Gastrocnemius medialis (tissue), 4 donors: ENCODE results near the gene CCDC174. TPM values are rescaled to one million over a fixed set of nuclear protein-coding genes. Genes with fewer than 3 reads are reported as not detected.

Experiments
- ATAC-seq, 2 donors: fragments of 150-250 bp; one replicate each; pipeline ENCODE4 v1.9.1; 2016
- DNase-seq, 2 donors: peaks; one replicate each; pipeline ENCODE4 v3.0.0-alpha.2; 2019
- H3K27ac ChIP-seq, 4 donors: fragments of 200-600 bp; sonication (generic); 1 replicate in 1 of 4; 2 replicates in 3 of 4; pipeline ENCODE4 v1.5.1; 2016 to 2018; ENCODE audit warnings: mild to moderate bottlenecking in 2 of 4, moderate library complexity in 1 of 4
- H3K27me3 ChIP-seq, 3 donors: fragments of 200-600 bp; sonication (generic) in 2 of 3; 1 replicate in 1 of 3; 2 replicates in 2 of 3; pipeline versions ENCODE4 v1.5.1 to v1.6.0; 2016 to 2019; ENCODE audit warnings: mild to moderate bottlenecking in 1 of 3, moderate library complexity in 1 of 3
- H3K36me3 ChIP-seq, 2 donors: fragments of 200-600 bp; sonication (generic) in 1 of 2; one replicate each; pipeline ENCODE4 v1.5.1; 2017 to 2018
- H3K4me1 ChIP-seq, 2 donors: fragments of 200-600 bp; sonication (generic) in 1 of 2; one replicate each; pipeline ENCODE4 v1.5.1; 2016 to 2017; ENCODE audit warnings: mild to moderate bottlenecking in 2 of 2
- H3K4me3 ChIP-seq, 4 donors: fragments of 200-600 bp; sonication (generic) in 3 of 4; 1 replicate in 1 of 4; 2 replicates in 3 of 4; pipeline ENCODE4 v1.5.1; 2016 to 2019; ENCODE audit warnings: mild to moderate bottlenecking in 2 of 4
- H3K9me3 ChIP-seq, 3 donors: fragments of 200-600 bp; sonication (generic) in 2 of 3; 1 replicate in 1 of 3; 2 replicates in 2 of 3; pipeline ENCODE4 v1.5.1; 2016 to 2019
- POLR2A ChIP-seq, 2 donors: fragments of 450-650 bp; IDR thresholded peaks; one replicate each; pipeline ENCODE4 v1.6.1; 2017; ENCODE audit warnings: antibody characterized with exemption in 2 of 2, mild to moderate bottlenecking in 2 of 2, moderate library complexity in 2 of 2
- in situ Hi-C, 4 donors: fragments of 200-750 bp; cut with MboI; loops; one replicate each; pipeline versions ENCODE4 v1.15.0 to v1.8.0; 2017; ENCODE audit warnings: low sequenced_read_pairs in 4 of 4
- intact Hi-C: fragments of 100-400 bp; cut with DNase I; formaldehyde crosslinking; loops from one replicate; pipeline ENCODE4 v1.15.1; 2023; ENCODE audit warnings: low total_unique reads
- total RNA-seq, 4 donors: library from RNA; depleted of rRNA; stranded (reverse); fragments of >200 nt; gene quantifications; one replicate each; pipeline versions ENCODE4 v1.1.0 to v1.2.3, GENCODE V29; 2016
- TF ChIP-seq, protein P1 (sequence below), 5 experiments: fragments of 450-650 bp in 3 of 5; fragments of 200-600 bp in 2 of 5; sonication (generic) in 2 of 5; IDR thresholded peaks in 4 of 5; conservative IDR thresholded peaks in 1 of 5; 1 replicate in 4 of 5; 2 replicates in 1 of 5; pipeline ENCODE4 v1.5.1; 2016 to 2019; ENCODE audit warnings: antibody characterized with exemption in 5 of 5, mild to moderate bottlenecking in 3 of 5, moderate library complexity in 3 of 5

CCDC174 gene
- total RNA-seq, 4 donors from 2014 or later = 11.1 to 22.2 (median 14.8) TPM

DNA sequence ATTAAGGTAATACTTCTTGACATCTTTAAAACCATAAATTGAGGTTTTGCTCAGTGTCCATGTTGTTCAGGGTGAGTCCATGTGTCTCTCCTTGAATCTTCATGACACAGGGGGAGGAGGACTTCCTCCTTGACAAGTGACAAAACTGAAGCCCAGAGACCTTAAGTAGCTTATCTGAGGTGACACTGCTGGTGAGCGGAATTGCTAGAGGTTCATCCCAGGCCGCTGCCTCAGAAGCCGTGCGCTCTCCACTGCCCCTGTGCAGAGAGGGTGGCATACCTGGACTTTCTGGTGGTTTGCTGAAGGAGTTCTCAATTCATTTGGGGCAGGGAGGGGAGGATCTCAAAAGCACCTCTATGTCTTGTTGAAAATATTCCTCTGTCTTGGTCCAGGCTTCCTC lies 23.2 kb upstream of the CCDC174 start:
- no peak overlapping the region for H3K4me3 ChIP-seq
- in situ Hi-C loops = no loop called here
- intact Hi-C loops = no loop called here
- H3K4me1 ChIP-seq = peaks cover 0 to 7% of the 10 kb centered on the region in 2 donors
- no peaks in the 10 kb centered on the region for H3K27me3 ChIP-seq
- H3K36me3 ChIP-seq = no peaks in the 10 kb centered on the region
- TF ChIP-seq POLR2A (IDR thresholded peaks at IDR 0.05) = no peak
- TF ChIP-seq, protein P1, sequence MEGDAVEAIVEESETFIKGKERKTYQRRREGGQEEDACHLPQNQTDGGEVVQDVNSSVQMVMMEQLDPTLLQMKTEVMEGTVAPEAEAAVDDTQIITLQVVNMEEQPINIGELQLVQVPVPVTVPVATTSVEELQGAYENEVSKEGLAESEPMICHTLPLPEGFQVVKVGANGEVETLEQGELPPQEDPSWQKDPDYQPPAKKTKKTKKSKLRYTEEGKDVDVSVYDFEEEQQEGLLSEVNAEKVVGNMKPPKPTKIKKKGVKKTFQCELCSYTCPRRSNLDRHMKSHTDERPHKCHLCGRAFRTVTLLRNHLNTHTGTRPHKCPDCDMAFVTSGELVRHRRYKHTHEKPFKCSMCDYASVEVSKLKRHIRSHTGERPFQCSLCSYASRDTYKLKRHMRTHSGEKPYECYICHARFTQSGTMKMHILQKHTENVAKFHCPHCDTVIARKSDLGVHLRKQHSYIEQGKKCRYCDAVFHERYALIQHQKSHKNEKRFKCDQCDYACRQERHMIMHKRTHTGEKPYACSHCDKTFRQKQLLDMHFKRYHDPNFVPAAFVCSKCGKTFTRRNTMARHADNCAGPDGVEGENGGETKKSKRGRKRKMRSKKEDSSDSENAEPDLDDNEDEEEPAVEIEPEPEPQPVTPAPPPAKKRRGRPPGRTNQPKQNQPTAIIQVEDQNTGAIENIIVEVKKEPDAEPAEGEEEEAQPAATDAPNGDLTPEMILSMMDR (IDR thresholded peaks at IDR 0.05 in 4 of 5, conservative IDR thresholded peaks at IDR 0.05 in 1 of 5) = no peak
- no peak for ATAC-seq
- no peak overlapping the region for H3K27ac ChIP-seq
- no peaks in the 10 kb centered on the region for H3K9me3 ChIP-seq
- DNase-seq = no peak

GRCh38 chr3:14630404-14631100 lies 21.0 kb upstream of the CCDC174 start:
- TF ChIP-seq, protein P1 (IDR thresholded peaks at IDR 0.05 in 4 of 5, conservative IDR thresholded peaks at IDR 0.05 in 1 of 5) = no peak
- no peak for TF ChIP-seq POLR2A (IDR thresholded peaks at IDR 0.05)
- intact Hi-C loops (no loop called here), in situ Hi-C loops (no loop called here)
- ATAC-seq = no peak
- Histone ChIP-seq H3K4me3 (no peak overlapping the region), H3K27me3 (no peaks in the 10 kb centered on the region), H3K27ac (no peak overlapping the region), H3K36me3 (no peaks in the 10 kb centered on the region), H3K4me1 (no peaks in the 10 kb centered on the region), H3K9me3 (no peaks in the 10 kb centered on the region)
- DNase-seq = no peak

- no peaks in the 10 kb centered on the region for H3K36me3 ChIP-seq
- DNase-seq (no peak), ATAC-seq (no peak)
- intact Hi-C loops (no loop called here), in situ Hi-C loops (no loop called here)
- no peak overlapping the region for H3K4me3 ChIP-seq
- no peaks in the 10 kb centered on the region for H3K4me1 ChIP-seq
- TF ChIP-seq, protein P1 (IDR thresholded peaks at IDR 0.05 in 4 of 5, conservative IDR thresholded peaks at IDR 0.05 in 1 of 5) = no peak
- TF ChIP-seq POLR2A (IDR thresholded peaks at IDR 0.05) = no peak
- no peak overlapping the region for H3K27ac ChIP-seq
- H3K27me3 ChIP-seq = no peaks in the 10 kb centered on the region
- H3K9me3 ChIP-seq = no peaks in the 10 kb centered on the region
Observed at GRCh38 chr3:14631101-14631497, 20.5 kb upstream of the CCDC174 start.

GRCh38 chr3:14631687-14632441 lies 19.7 kb upstream of the CCDC174 start:
- peaks cover 0 to 4% (median 0%) of the 10 kb centered on the region in 3 donors for H3K27me3 ChIP-seq
- H3K4me1 ChIP-seq = no peaks in the 10 kb centered on the region
- no peak for TF ChIP-seq POLR2A (IDR thresholded peaks at IDR 0.05)
- TF ChIP-seq, protein P1 (IDR thresholded peaks at IDR 0.05 in 4 of 5, conservative IDR thresholded peaks at IDR 0.05 in 1 of 5) = no peak
- no peaks in the 10 kb centered on the region for H3K9me3 ChIP-seq
- intact Hi-C loops = no loop called here
- in situ Hi-C loops = no loop called here
- no peak for DNase-seq
- no peak overlapping the region for H3K4me3 ChIP-seq
- ATAC-seq = no peak
- no peak overlapping the region for H3K27ac ChIP-seq
- H3K36me3 ChIP-seq = no peaks in the 10 kb centered on the region
